OCI-LY3 (cell line): Measurements from ENCODE around the gene CHRM1.

Experiments
- EZH2phosphoT487 ChIP-seq: fragments of 200-600 bp; shearing (Covaris generic); IDR thresholded peaks from 2 replicates; pipeline ENCODE4 v1.6.1; 2018; ENCODE audit warnings: antibody characterized with exemption, mixed run types, low read depth
- TF ChIP-seq, protein P1 (sequence below): fragments of 200-600, 300-600 bp; sonication (generic); IDR thresholded peaks from 2 replicates; pipeline ENCODE4 v1.5.1; 2014; ENCODE audit warnings: antibody characterized with exemption, low read length, low read depth

DNA sequence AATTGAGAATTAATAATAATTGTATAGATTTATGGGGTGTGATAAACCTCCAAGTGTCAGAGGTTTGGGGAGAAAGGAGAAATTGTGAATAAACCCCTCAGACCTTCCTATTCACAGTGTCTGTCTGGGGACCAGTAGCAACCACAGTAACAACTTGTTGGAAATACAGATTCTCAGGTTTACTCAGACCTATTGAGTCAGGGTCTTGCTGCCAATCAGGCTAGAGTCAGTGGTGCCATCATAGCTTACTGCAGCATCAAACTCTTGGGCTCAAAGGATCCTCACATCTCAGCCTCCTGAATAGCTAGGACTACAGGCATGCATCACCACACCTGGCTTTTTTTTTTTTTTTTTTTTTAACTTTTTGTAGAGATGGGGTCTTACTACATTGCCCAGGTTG lies 23.1 kb downstream of the CHRM1 start:
- TF ChIP-seq, protein P1, sequence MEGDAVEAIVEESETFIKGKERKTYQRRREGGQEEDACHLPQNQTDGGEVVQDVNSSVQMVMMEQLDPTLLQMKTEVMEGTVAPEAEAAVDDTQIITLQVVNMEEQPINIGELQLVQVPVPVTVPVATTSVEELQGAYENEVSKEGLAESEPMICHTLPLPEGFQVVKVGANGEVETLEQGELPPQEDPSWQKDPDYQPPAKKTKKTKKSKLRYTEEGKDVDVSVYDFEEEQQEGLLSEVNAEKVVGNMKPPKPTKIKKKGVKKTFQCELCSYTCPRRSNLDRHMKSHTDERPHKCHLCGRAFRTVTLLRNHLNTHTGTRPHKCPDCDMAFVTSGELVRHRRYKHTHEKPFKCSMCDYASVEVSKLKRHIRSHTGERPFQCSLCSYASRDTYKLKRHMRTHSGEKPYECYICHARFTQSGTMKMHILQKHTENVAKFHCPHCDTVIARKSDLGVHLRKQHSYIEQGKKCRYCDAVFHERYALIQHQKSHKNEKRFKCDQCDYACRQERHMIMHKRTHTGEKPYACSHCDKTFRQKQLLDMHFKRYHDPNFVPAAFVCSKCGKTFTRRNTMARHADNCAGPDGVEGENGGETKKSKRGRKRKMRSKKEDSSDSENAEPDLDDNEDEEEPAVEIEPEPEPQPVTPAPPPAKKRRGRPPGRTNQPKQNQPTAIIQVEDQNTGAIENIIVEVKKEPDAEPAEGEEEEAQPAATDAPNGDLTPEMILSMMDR, result no peak
- TF ChIP-seq EZH2phosphoT487, result no peak
